Measurements from ENCODE around the gene SLC6A13. TPM values are rescaled to one million over a fixed set of nuclear protein-coding genes. Genes with fewer than 3 reads are reported as not detected.

SLC6A13 gene
- total RNA-seq, 2 donors from 2014 or later, result 0.54 TPM; not detected in 1

DNA sequence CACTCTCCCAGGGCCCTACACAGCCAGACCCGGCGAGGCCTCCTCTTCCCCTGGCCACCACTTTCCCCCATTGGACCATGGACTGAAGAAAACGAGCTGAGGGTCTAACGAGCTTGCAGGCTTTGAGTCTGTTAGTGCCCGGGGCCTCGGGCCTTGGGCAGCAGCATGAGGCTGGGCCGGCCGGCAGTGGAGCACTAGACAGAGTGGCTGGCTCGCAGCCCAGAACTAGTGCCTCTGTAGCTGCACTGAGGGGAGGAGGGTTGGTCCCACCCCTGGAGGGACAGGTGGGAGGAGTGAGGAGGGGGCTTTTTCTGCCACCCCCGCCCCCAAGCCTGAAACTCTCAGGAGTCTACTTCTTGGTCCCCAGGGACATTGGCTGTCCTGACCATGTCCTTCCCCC, 87.4 kb downstream of the SLC6A13 start:
- H3K27ac ChIP-seq, result no peak overlapping the region
- no peaks in the 10 kb centered on the region for H3K27me3 ChIP-seq (replicated peaks; ENCODE audit: insufficient read depth)
- no peak for ATAC-seq (ENCODE audit: insufficient number of reproducible peaks, low FRiP score, low read depth)

GRCh38 chr12:174596-174995, 88.0 kb downstream of the SLC6A13 start:
- TF ChIP-seq, protein P1, sequence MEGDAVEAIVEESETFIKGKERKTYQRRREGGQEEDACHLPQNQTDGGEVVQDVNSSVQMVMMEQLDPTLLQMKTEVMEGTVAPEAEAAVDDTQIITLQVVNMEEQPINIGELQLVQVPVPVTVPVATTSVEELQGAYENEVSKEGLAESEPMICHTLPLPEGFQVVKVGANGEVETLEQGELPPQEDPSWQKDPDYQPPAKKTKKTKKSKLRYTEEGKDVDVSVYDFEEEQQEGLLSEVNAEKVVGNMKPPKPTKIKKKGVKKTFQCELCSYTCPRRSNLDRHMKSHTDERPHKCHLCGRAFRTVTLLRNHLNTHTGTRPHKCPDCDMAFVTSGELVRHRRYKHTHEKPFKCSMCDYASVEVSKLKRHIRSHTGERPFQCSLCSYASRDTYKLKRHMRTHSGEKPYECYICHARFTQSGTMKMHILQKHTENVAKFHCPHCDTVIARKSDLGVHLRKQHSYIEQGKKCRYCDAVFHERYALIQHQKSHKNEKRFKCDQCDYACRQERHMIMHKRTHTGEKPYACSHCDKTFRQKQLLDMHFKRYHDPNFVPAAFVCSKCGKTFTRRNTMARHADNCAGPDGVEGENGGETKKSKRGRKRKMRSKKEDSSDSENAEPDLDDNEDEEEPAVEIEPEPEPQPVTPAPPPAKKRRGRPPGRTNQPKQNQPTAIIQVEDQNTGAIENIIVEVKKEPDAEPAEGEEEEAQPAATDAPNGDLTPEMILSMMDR (IDR thresholded peaks at IDR 0.05), result no peak
- H3K27me3 ChIP-seq (replicated peaks; ENCODE audit: insufficient read depth), result no peaks in the 10 kb centered on the region
- no peak overlapping the region for H3K27ac ChIP-seq
- H3K9me3 ChIP-seq, result no peaks in the 10 kb centered on the region
- no peak overlapping the region for H3K4me3 ChIP-seq
- DNase-seq (ENCODE audit: low spot score) (no peak), ATAC-seq (ENCODE audit: insufficient number of reproducible peaks, low FRiP score, low read depth) (no peak)
- H3K36me3 ChIP-seq, result no peaks in the 10 kb centered on the region
- H3K4me1 ChIP-seq (ENCODE audit: control insufficient read depth in 1 of 2, low read depth in 2 of 2), result peaks cover 8 to 14% of the 10 kb centered on the region in 2 donors

More for the DNA sequence above, 87.4 kb downstream of the SLC6A13 start:
- no peak for DNase-seq (ENCODE audit: low spot score)
- Histone ChIP-seq H3K4me3 (no peak overlapping the region), H3K9me3 (no peaks in the 10 kb centered on the region), H3K4me1 (ENCODE audit: control insufficient read depth in 1 of 2, low read depth in 2 of 2) (peaks cover 8 to 14% of the 10 kb centered on the region in 2 donors), H3K36me3 (no peaks in the 10 kb centered on the region)
- TF ChIP-seq, protein P1 (IDR thresholded peaks at IDR 0.05), result no peak

GRCh38 chr12:174124-174523, 88.5 kb downstream of the SLC6A13 start:
- no peak for DNase-seq (ENCODE audit: low spot score)
- Histone ChIP-seq H3K9me3 (no peaks in the 10 kb centered on the region), H3K36me3 (no peaks in the 10 kb centered on the region), H3K27ac (no peak overlapping the region), H3K27me3 (replicated peaks; ENCODE audit: insufficient read depth) (no peaks in the 10 kb centered on the region), H3K4me3 (no peak overlapping the region), H3K4me1 (ENCODE audit: control insufficient read depth in 1 of 2, low read depth in 2 of 2) (peaks cover 8 to 14% of the 10 kb centered on the region in 2 donors)
- TF ChIP-seq, protein P1 (IDR thresholded peaks at IDR 0.05), result no peak
- ATAC-seq (ENCODE audit: insufficient number of reproducible peaks, low FRiP score, low read depth), result no peak

- no peak overlapping the region for H3K4me3 ChIP-seq
Observed at GRCh38 chr12:172732-173161, 89.9 kb downstream of the SLC6A13 start.

GRCh38 chr12:171743-172676, 90.6 kb downstream of the SLC6A13 start:
- H3K9me3 ChIP-seq, result no peaks in the 10 kb centered on the region
- TF ChIP-seq, protein P1 (IDR thresholded peaks at IDR 0.05), result no peak
- H3K27ac ChIP-seq, result no peak overlapping the region
- peaks cover 3 to 9% of the 10 kb centered on the region in 2 donors for H3K4me1 ChIP-seq (ENCODE audit: control insufficient read depth in 1 of 2, low read depth in 2 of 2)
- no peak for ATAC-seq (ENCODE audit: insufficient number of reproducible peaks, low FRiP score, low read depth)
- H3K4me3 ChIP-seq, result no peak overlapping the region
- no peaks in the 10 kb centered on the region for H3K36me3 ChIP-seq
- no peaks in the 10 kb centered on the region for H3K27me3 ChIP-seq (replicated peaks; ENCODE audit: insufficient read depth)
- no peak for DNase-seq (ENCODE audit: low spot score)

More at GRCh38 chr12:172732-173161, 89.9 kb downstream of the SLC6A13 start:
- no peak for DNase-seq (ENCODE audit: low spot score)
- H3K4me1 ChIP-seq (ENCODE audit: control insufficient read depth in 1 of 2, low read depth in 2 of 2), result peaks cover 8 to 14% of the 10 kb centered on the region in 2 donors
- no peaks in the 10 kb centered on the region for H3K27me3 ChIP-seq (replicated peaks; ENCODE audit: insufficient read depth)
- TF ChIP-seq, protein P1 (IDR thresholded peaks at IDR 0.05), result no peak
- no peak overlapping the region for H3K27ac ChIP-seq
- ATAC-seq (ENCODE audit: insufficient number of reproducible peaks, low FRiP score, low read depth), result no peak
- H3K9me3 ChIP-seq, result no peaks in the 10 kb centered on the region
- no peaks in the 10 kb centered on the region for H3K36me3 ChIP-seq
